Muscle of arm (tissue), 12 donors: ENCODE data around the gene PARVA. TPM values are rescaled to one million over a fixed set of nuclear protein-coding genes. Genes with fewer than 3 reads are reported as not detected.
A peak's percentile ranks its signal among the peaks of the same experiment; 100 is the strongest.
"Not testable (repeated sequence)": the region's sequence is repeated elsewhere in the genome, so short reads cannot be mapped to it uniquely, and the experiment has no call there.

ENCODE experiments used
- DNase-seq: peaks from one replicate; pipeline ENCODE4 v3.0.0-alpha.2; 2013
- polyA plus RNA-seq, 12 donors: library from polyadenylated mRNA; unstranded; fragments of 120-200 nt; gene quantifications; one replicate each; pipeline ENCODE4 v1.2.1, GENCODE V29; 2013; ENCODE audit not compliant: insufficient read length in 12 of 12

Gene PARVA
- polyA plus RNA-seq, 12 donors, result 35.6 to 94.3 (median 65.1) TPM

DNA sequence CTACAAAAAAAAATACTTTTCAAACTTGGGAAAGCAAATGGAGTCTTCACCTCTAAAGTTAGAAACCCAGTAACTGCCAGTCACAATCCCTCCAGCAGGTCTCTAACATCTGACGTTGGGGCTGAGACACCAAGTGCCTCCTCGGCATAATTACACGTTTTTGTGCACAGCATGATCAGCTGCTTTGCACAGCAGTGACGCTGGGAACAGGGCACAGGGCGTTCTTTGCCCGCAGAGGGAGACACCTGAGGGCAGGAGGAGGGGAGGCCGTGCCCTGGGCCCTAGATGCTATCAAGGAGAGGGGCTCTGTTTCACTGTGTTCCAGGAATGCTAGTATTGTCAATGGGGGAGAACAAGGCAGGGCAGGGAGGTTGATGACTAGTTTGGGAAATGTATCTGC is 120.1 kb downstream of the PARVA start:
- DNase-seq, result no peak

DNA sequence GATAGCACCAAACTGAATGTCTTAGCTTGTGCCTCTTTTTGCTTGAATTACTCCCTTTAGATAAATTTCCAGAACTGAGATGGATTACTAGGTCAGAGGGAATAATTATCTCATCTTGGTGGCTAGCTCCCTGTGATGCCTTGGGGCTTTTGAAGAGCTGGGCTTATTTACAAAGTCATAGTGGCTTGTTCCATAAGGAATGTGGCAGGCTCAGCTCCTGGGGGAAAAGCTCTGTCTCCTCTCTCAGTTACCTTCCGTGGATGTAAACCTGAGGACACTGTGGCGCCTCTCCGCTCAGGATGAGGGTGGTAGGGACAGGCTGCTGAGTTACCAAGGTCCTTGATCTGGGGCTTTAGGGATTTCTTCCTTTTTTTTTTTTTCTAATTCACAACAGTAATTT is 121.7 kb downstream of the PARVA start:
- DNase-seq, result no peak

- no peak for DNase-seq
These were observed 124.7 kb downstream of the PARVA start for GRCh38 chr11:12502046-12502445.

GRCh38 chr11:12503039-12503484 is 125.7 kb downstream of the PARVA start:
- no peak for DNase-seq

- DNase-seq, result no peak
These were observed 126.5 kb downstream of the PARVA start for GRCh38 chr11:12503886-12504285.

DNA sequence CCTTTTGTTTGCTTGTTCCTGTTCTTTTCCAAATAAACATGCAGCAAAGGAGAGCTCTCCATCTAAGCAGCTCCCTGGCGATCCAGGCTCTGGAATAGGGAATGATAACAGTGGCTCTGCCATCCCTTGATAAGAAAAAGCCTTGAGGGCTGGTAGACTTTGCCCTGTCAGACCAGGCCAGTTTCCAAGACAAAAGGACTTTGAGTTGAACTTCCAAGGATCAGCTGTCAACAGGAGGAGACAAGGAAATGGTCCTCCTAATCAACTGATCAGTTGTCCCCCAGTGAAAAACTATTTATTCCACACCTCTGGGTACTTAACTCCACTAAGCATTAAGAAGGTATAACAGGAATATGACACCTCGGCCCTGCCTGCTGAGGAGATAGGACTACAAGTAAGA is 127.8 kb downstream of the PARVA start:
- DNase-seq, result no peak

DNA sequence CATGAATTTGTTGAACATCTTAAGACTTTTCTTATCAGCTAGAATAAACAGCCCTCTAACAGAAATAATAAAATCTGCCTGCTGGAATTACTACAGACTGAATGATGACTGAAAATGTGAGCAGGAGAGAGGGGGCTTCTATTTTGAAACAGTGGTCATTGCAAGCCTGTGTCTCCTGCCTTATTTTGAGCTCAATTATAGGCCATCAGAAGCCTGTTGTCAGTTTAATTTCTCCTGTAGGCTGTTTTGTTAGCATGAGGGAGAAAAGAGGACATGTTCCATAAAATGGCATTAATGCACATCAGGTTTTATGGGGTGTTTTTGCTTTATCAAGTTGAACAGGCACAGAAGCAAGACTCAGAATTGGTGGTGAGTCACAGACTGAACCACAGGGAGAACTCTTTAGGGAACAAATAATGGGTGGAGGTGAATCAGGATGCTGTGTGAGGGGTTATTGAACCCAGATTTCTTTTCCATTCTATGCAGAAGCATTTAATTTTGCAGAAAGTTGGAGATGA is 129.1 kb downstream of the PARVA start:
- DNase-seq, result no peak

DNA sequence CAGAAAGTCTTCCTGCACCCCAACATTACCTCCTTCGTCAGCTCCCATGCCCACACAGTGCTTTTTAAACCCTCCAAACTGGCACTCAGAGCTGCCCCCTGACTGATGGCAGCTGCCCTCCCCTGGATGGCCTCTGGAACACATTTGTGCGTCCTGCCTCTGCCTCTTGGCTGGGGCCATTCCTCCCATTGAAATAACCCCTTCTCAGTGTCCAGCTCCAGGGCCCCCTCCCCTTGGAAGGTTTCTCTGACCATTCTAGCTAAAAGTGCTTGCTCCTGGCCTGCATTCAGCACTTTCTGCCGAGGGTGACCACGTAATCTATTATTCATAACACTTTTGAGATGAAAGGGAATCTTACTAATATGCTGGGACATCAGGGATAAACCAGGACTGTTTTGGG is 130.0 kb downstream of the PARVA start:
- no peak for DNase-seq

GRCh38 chr11:12508151-12508751 is 130.9 kb downstream of the PARVA start:
- DNase-seq, result peak; percentile 93

- DNase-seq, result no peak
These were observed 132.0 kb downstream of the PARVA start for GRCh38 chr11:12509371-12509770.

DNA sequence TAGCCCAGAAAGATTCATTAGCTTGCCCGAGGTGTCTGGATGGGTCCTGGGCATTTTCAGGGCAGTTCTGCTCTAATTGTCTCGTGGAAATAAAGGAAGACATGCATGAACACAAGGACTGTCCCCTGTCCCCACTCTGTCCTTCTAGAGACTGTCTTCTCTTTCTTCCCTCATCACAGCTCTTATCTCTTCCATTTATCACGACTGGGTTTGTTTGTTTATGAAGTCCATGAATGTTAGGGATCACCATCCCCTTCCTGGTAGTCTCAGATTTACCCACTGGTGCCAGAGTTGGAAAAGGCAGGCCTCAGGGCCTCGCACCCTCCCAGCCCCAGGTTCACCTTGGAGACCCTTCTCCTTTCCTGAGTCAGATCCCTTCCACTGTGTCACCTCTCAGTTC is 134.8 kb downstream of the PARVA start:
- no peak for DNase-seq

DNA sequence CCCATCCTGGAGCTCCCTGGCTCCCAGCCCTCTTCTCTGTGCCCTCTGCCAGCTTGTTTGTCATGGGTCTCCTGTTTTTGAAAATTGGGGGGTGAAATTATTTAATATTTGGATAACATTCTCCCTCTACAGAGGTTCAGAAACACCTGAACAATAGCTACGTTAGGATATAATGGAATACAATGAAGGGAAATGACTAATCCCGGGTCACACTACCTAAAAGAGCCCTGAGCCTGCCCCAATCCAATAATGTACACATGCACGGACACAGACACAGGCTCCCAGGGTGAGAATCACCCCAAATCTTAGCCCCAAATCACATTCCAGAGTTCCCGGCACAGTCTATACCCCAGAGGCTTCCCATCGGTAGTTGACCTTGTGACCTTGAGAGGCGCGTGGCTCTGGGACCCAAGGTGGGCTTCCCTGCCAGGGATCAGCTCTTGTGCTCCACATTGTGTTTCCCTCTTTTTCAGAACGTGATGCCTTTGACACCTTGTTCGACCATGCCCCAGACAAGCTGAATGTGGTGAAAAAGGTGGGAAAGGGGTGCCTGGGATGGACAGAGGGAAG is 135.5 kb downstream of the PARVA start:
- DNase-seq, result no peak

GRCh38 chr11:12516387-12517105 is 139.2 kb downstream of the PARVA start:
- DNase-seq, result no peak

DNA sequence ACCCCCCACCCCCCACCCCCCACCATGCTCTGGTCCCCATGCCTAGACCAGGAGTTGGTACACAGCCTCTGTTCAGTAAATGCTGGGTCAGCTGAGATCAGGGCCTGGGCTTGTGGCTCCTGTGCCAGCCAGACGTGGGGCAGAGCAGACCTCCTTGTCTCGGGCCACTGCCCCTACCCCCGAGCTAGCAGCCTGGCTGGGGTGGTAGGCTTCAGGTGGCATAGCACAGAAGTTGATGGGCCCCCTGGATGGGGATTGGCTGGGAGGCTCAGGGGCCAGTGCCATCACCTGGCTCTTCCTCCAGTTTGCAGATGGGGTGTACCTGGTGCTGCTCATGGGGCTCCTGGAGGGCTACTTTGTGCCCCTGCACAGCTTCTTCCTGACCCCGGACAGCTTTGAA is 139.9 kb downstream of the PARVA start:
- no peak for DNase-seq

DNA sequence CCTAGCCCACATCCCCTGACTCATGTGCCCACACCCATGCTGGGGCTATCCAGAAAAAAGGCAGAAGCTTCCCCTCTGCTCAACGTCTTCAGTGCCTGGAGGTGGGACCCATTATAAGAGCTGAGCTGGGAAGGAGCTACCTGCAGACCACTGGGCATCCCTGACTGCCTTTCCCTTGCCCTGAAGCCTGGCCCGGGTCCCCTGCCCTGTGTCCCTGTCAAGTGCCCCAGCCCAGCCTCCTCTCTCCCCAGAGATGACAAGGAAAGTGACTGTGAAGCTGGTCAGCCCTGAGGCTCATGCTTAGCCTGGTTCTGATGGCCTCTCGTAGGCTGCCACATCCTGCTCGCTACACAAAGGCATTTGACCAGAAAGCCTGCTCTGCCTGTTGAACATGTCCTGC is 140.4 kb downstream of the PARVA start:
- no peak for DNase-seq

- no peak for DNase-seq
These were observed 141.4 kb downstream of the PARVA start for GRCh38 chr11:12518606-12519385.

DNA sequence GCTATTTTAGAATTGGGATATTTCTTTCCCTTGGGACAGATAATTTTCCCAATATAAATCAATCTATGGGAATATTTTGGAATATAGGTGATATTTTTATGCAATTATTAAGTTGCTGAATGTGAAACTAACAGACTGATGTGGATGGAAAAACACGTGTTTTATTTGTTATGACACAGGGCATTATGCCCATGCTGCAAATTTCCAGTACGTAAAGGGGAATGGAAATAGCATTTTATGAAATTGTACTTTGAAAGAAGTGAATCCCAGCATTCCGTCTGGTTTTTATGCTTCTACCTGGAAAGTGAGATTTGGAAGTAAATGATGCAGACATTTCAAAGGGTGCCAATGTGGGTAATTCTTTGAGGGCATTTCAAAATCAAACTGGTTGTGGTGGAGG is 142.7 kb downstream of the PARVA start:
- peak; percentile 57 for DNase-seq

- not testable (repeated sequence) for DNase-seq
These were observed 143.2 kb downstream of the PARVA start for GRCh38 chr11:12520576-12520975.

GRCh38 chr11:12523180-12523924 is 146.0 kb downstream of the PARVA start:
- DNase-seq, result no peak

DNA sequence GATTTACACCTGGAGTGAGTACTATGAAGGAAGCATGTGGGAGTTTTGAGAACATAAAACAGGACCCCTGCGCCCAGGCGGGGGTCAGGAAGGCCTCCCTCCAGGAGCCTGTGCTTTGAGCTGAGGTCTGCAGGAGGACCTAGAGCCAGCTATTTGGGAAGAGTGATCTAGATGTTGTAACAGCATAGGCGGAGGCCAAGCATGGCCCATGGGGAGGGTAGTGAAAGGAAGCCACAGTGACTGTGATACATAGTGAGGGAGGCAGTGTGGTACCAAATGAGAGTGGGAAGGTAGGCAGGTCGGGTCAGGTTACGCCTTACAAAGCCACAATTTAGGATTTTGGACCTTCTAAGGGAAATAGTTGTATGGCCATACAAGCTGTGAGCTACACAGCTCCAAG is 147.5 kb downstream of the PARVA start:
- no peak for DNase-seq

DNA sequence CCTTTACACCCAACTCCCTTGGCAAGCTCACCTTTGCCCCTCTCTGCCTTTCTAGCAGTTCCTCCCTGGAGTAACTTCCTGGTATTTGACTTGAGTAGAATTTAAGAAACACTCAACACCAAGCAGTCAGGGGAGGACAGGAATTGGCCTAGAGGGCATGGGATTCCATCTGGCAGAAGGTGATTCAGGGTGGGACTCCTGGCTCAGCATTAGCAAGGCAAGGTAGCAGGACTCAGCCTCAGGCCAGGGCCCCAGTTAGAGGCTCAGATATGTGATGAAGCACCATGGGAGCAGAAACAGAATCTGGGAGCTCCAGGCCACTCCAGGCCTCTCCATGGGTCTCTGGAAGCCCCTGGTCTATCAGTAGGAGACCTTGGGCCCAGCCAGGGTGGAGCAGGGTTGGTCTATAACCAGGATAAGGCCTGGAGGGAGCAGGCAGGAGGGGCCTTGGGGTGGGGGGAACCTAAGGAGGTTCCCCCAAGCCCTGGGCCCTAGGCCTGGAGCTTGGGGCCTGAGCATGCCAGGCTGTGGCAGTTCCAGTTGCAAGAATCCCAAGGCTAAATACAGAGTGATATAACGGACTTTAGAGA is 148.2 kb downstream of the PARVA start:
- no peak for DNase-seq
